HepG2 (cell line): ENCODE measurements around the gene ANKRD42. TPM values are rescaled to one million over a fixed set of nuclear protein-coding genes. Genes with fewer than 3 reads are reported as not detected.

Experiments used
- ATAC-seq: fragments of 200-7000 bp; cut with Tn5 transposase; 3 replicates; pipeline ENCODE4 v1.9.1; 2020; ENCODE audit warnings: mild to moderate bottlenecking, moderate library complexity
- BruUV-seq: library from RNA; stranded (reverse); fragments of 400-500 nt; replicated peaks from 2 replicates; lab custom pipeline; 2021; lab: Mats Ljungman, UMichigan
- CTCF ChIA-PET: fragments of 300-600 bp; formaldehyde crosslinking; extraction: SDS; loops from one replicate; lab custom pipeline; 2021; ENCODE audit warnings: low total read pairs, inconsistent platforms, low intra/inter-chr PET ratio; lab: Yijun Ruan, JAX
- POLR2A ChIA-PET: fragments of 350-600 bp; sonication (Branson Sonifier 250); formaldehyde crosslinking; loops from one replicate; lab custom pipeline; 2020; ENCODE audit warnings: antibody characterized with exemption, inconsistent platforms; lab: Yijun Ruan, JAX
- DNase-seq: peaks from one replicate; pipeline ENCODE4 v3.0.0-alpha.2; 2015; ENCODE audit warnings: low spot score
- FAIRE-seq: peaks from 3 replicates; lab custom pipeline; 2011; peaks lifted over from hg19 to GRCh38; lab: Jason Lieb, UNC
- H2AFZ ChIP-seq: one replicate; pipeline ENCODE4 v1.6.1; 2011; ENCODE audit warnings: low read length, inconsistent platforms
- H3K27ac ChIP-seq: fragments of 300-600 bp; 3 replicates; pipeline ENCODE4 v1.8.0; 2011; ENCODE audit warnings: mixed run types, mild to moderate bottlenecking, mixed read lengths, low read length, inconsistent platforms; ENCODE audit not compliant: insufficient read depth; ENCODE audit errors: extremely low read length
- H3K27me3 ChIP-seq, 2 experiments: fragments of 200-600 bp in 1 of 2; 2 replicates in 1 of 2; 3 replicates in 1 of 2; pipeline versions ENCODE4 v1.6.0 to v1.8.0; 2011; ENCODE audit warnings: low read length in 2 of 2, mild to moderate bottlenecking in 2 of 2, moderate library complexity in 2 of 2, inconsistent platforms in 1 of 2; ENCODE audit not compliant: insufficient read depth in 2 of 2, control insufficient read depth in 1 of 2
- H3K36me3 ChIP-seq, 2 experiments: fragments of 200-600 bp in 1 of 2; replicated peaks in 1 of 2; 2 replicates in 1 of 2; 3 replicates in 1 of 2; pipeline versions ENCODE4 v1.5.1 to v1.8.0; 2011; ENCODE audit warnings: low read length in 2 of 2, inconsistent platforms in 1 of 2; ENCODE audit not compliant: insufficient read depth in 2 of 2, control insufficient read depth in 1 of 2
- H3K4me1 ChIP-seq: 2 replicates; pipeline ENCODE4 v1.5.1; 2012; ENCODE audit warnings: low read length, inconsistent platforms; ENCODE audit not compliant: insufficient read depth
- H3K4me2 ChIP-seq: 2 replicates; pipeline ENCODE4 v1.6.0; 2011; ENCODE audit warnings: low read depth, low read length, inconsistent platforms
- H3K4me3 ChIP-seq, 3 experiments: fragments of 200-600 bp in 1 of 3; sonication (generic), shearing (Covaris generic) in 1 of 3; replicated peaks in 1 of 3; 2 replicates each; pipeline ENCODE4 v1.5.1; 2011 to 2016; ENCODE audit warnings: low read length in 3 of 3, inconsistent platforms in 2 of 3, low read depth in 2 of 3, mild to moderate bottlenecking in 2 of 3, control low read depth in 1 of 3, mixed read lengths in 1 of 3; ENCODE audit not compliant: insufficient read depth in 1 of 3
- H3K79me2 ChIP-seq: one replicate; pipeline ENCODE4 v1.6.1; 2011; ENCODE audit warnings: low read length, inconsistent platforms; ENCODE audit not compliant: insufficient read depth
- H3K9ac ChIP-seq: 2 replicates; pipeline ENCODE4 v1.6.0; 2011; ENCODE audit warnings: mild to moderate bottlenecking, low read depth, low read length, inconsistent platforms; ENCODE audit not compliant: insufficient read depth
- H3K9me3 ChIP-seq: 2 replicates; pipeline ENCODE4 v1.5.1; 2012; ENCODE audit warnings: mild to moderate bottlenecking, low read length
- H4K20me1 ChIP-seq: 2 replicates; pipeline ENCODE4 v1.6.0; 2011; ENCODE audit warnings: inconsistent platforms, mild to moderate bottlenecking, low read length, moderate library complexity; ENCODE audit not compliant: insufficient read depth
- ARNT ChIP-seq: fragments of 450-650 bp; IDR thresholded peaks from 2 replicates; pipeline ENCODE4 v1.6.1; 2017
- KLF13 ChIP-seq: sonication (generic); formaldehyde crosslinking; IDR thresholded peaks from 2 replicates; pipeline ENCODE4 v1.4.0; 2020; ENCODE audit warnings: mild to moderate bottlenecking, missing genetic modification reagents
- MAFK ChIP-seq, 2 experiments: IDR thresholded peaks in 1 of 2; conservative IDR thresholded peaks in 1 of 2; 2 replicates each; pipeline ENCODE4 v1.6.1; 2011; ENCODE audit warnings: improper control_type of control experiment in 2 of 2, low read length in 2 of 2
- REPIN1 ChIP-seq: sonication (generic); formaldehyde crosslinking; IDR thresholded peaks from 2 replicates; pipeline ENCODE4 v1.8.0; 2022; ENCODE audit warnings: missing genetic modification reagents, low read depth, mild to moderate bottlenecking, borderline replicate concordance
- ZNF333 ChIP-seq: sonication (generic); formaldehyde crosslinking; IDR thresholded peaks from 2 replicates; pipeline ENCODE4 v1.4.0; 2020; ENCODE audit warnings: mild to moderate bottlenecking, missing genetic modification reagents, borderline replicate concordance
- ZNF615 ChIP-seq: sonication (generic); formaldehyde crosslinking; IDR thresholded peaks from 2 replicates; pipeline ENCODE4 v1.5.0; 2020; ENCODE audit warnings: mild to moderate bottlenecking, missing genetic modification reagents, borderline replicate concordance
- ZSCAN30 ChIP-seq: sonication (generic); formaldehyde crosslinking; IDR thresholded peaks from 2 replicates; pipeline ENCODE4 v1.5.0; 2020; ENCODE audit warnings: mild to moderate bottlenecking, missing genetic modification reagents
- WGBS: methylation state at CpG from one replicate; pipeline ENCODE4 v1.1.6; 2017; ENCODE audit warnings: low lambda C conversion rate; 5-methylcytosine and 5-hydroxymethylcytosine counted together
- in situ Hi-C: cut with HindIII; loops from 2 replicates; pipeline ENCODE4 v1.10.0; 2017; ENCODE audit warnings: low pct_unique_long_range_greater_than_20kb; ENCODE audit not compliant: extremely low pct_ligation_motif_present
- intact Hi-C: fragments of 100-400 bp; cut with micrococcal nuclease; formaldehyde crosslinking; loops from one replicate; pipeline ENCODE4 v1.10.0; 2022; ENCODE audit not compliant: unreplicated experiment
- polyA plus RNA-seq, 8 experiments: library from polyadenylated mRNA; depleted of rRNA in 3 of 8; stranded (reverse) in 7 of 8; unstranded in 1 of 8; fragments of >200 nt; fragmentation: Illumina TruSeq in 4 of 8; extraction: Trizol in 4 of 8; gene quantifications; 2 replicates each; pipeline versions ENCODE4 v1.2.1 to v1.2.3, GENCODE V29; 2011 to 2016; ENCODE audit warnings: low read depth in 4 of 8, missing spikeins in 1 of 8, mixed read lengths in 1 of 8; ENCODE audit not compliant: insufficient read depth in 1 of 8
- total RNA-seq, 5 experiments: library from RNA; depleted of rRNA; stranded (reverse); fragments of >200 nt; fragmentation: Illumina TruSeq; extraction: Trizol; gene quantifications; 2 replicates each; pipeline ENCODE4 v1.2.3, GENCODE V29; 2016; ENCODE audit warnings: low read depth in 1 of 5

ANKRD42 gene
- total and polyA plus RNA-seq, 2 of the 13 experiments (the other 11 are each of a cell fraction or from before 2014, with no cell fraction given) = 2.2 to 3.7 TPM

- TF ChIP-seq REPIN1 (CRISPR knock-in tag) = no peak
These were observed 84.8 kb downstream of the ANKRD42 start (continued) for GRCh38 chr11:83278351-83278750.

GRCh38 chr11:83280256-83280655 is 86.7 kb downstream of the ANKRD42 start:
- DNase-seq (no peak), FAIRE-seq (no peak), ATAC-seq (no peak)
- no peak overlapping the region for H3K4me3 ChIP-seq
- intact Hi-C loops (loop anchor here (10.0 kb wide), 2 partner anchors 295 to 375 kb away; partner anchors contain the start of genes DDIAS and PRCP), in situ Hi-C loops (no loop called here)
- H3K9ac ChIP-seq = no peak overlapping the region
- no peaks in the 10 kb centered on the region for H3K27me3 ChIP-seq
- peaks cover 28% of the 10 kb centered on the region for H3K4me1 ChIP-seq
- H3K36me3 ChIP-seq = no peaks in the 10 kb centered on the region; a peak in 3 of 5 replicates
- TF ChIP-seq ARNT (no peak), ZNF615 (CRISPR knock-in tag) (no peak), KLF13 (CRISPR knock-in tag) (no peak), ZSCAN30 (CRISPR knock-in tag) (no peak), ZNF333 (CRISPR knock-in tag) (no peak), MAFK (conservative IDR thresholded peaks at IDR 0.05 in 1 of 2, IDR thresholded peaks at IDR 0.05 in 1 of 2; ENCODE audit: low read length in 2 of 2) (no peak)
- H3K79me2 ChIP-seq = peaks cover 7% of the 10 kb centered on the region
- no peaks in the 10 kb centered on the region for H3K9me3 ChIP-seq
- no peaks in the 10 kb centered on the region for H4K20me1 ChIP-seq
- WGBS = 92% methylated on average over 1 of the region's 1 CpG
- no peak overlapping the region for H3K27ac ChIP-seq
- H3K4me2 ChIP-seq = no peak overlapping the region
- POLR2A ChIA-PET = no interaction called here
- no TSS peak for BruUV-seq
- H2AFZ ChIP-seq = no peak overlapping the region
- CTCF ChIA-PET = no interaction called here
